GM21619 (cell line): ENCODE results near the gene LAMA2.

Experiments
- ATAC-seq: cut with Tn5 transposase; IDR thresholded peaks from one replicate; pipeline ENCODE4 v1.9.1; 2021; ENCODE audit not compliant: unreplicated experiment

Gene LAMA2

DNA sequence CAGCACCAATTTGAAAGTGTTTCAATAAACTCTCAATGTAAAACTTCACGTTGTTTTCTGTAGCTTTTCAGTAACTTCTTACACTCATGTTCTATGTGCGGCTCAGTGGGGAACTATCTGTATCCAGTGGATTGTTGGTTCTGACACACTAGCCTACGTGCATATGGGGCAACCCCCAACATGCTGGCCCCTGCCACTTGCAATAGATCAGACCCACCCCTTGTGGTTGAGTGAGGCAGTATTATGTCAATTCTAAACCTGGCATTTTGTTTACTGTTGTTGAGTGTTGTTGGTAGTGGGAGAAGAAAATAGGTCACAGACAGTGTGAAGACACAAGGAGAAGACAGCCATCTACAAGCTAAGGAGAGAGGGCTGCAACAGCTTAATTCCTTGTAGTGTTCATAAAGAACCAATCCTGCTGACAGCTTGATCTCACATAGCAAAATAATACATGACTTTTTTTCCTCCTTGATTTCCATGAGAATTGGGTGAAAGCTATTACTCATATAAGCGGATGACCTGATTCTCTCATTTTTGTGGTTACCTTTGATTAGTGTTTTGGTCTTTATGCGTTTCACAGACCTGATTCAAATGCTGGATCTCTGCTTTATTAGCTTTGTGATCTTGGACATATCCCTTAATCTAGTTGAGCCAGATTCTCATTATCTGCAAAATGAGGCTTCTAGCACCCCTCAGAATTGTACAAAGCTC lies 320.4 kb downstream of the LAMA2 start:
- ATAC-seq = no peak

DNA sequence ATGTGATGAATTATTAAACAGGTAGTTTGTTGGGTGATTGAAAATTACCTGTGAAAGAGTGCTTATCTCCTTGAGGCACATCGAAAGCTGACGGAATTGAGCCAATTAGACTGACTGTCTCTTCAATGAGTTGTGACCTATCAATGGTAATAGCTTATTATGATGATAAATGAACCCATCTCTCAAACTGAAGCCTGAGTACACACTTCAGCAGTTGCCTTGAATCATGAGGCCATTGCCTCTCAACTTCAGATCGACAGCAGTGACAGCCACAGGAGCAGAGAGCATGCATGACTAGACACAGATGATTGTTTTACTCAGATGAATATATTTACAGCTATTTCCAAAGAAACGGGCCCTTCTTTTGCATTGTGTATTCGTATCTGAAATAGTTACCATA lies 323.9 kb downstream of the LAMA2 start:
- no peak for ATAC-seq

GRCh38 chr6:129207832-129208231 lies 324.9 kb downstream of the LAMA2 start:
- ATAC-seq = no peak

DNA sequence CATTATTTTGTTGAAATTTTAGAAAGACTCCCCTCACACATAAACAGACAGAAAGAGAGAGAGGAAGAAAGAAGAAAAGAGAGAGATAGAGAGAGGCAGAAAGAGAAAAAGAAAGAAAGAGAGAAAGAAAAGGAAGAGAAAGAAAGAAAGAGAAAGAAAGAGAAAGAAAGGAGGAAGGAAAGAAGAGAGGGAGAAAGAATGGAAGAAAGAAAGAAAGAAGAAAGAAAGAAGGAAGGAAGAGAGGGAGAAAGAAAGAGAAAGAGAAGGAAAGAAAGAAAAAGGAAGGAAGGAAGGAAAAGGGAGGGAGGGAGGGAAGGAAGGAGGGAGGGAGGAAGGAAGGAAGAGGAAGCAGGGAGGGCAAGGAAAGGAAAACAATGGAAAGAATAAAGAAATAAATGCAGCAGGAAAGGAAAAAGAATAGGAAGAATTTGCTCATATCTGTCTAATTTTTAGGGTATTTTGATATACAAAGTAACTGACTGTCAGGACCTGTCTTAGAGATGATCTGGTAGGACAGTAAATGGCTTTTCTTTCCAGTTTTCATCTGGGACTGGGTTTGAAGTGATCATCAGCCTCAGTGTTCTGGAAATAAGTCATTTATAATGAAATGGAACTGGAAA lies 325.6 kb downstream of the LAMA2 start:
- no peak for ATAC-seq

DNA sequence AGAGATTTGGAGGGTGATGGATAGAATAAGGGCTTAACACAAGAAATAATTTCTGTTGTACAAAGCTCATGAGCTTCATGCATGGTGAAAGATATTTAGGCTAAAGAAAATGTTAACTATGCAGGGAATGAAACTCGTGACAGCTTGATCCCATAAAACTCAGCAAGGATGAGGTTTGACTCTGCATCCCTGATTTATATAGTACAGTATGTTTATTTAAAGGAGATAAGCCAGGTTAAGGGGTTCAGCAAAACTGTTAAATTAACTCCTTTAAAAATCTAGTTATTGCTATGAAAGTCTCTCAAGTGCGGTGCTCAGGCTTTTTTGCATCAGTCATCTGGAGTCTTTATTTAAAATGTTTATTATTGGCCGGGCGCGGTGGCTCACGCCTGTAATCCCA lies 326.4 kb downstream of the LAMA2 start:
- no peak for ATAC-seq

DNA sequence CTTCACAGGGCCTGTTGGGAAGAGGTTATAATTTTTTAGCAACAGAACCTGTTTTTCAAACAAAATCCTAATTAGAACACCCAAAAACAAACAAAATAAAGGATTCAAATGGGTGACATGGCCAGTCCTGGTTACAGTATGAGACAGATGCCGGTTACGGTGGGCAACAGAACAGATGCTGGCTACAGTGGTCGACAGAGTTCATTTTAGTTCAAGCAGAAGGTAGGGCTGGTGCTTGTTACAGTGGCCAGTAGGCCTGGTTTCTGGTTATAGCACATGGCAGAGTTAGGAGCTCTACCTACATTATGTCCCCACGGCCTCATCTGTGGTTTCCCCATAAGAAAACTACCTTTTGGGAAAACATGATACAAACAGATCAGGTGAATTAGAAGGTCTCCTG lies 327.7 kb downstream of the LAMA2 start:
- no peak for ATAC-seq

DNA sequence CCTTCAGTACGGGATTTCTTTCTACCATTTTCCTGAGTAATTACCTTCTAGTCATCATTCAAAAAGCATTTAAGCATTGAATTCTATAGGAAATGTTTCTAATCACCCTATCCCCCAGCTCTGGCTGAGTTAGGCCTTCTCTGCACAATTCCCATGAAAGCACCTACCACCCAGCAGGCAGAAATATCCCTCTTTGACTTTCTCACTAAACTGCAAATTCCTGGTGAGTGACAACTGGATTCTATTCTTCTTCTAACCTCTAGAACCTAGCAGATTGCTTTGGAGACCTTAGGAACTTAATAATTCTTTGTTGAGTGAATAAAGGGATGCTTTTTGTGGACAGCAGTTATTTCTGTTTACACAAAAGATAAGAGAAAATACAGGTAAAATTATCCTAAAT lies 328.7 kb downstream of the LAMA2 start:
- no peak for ATAC-seq

DNA sequence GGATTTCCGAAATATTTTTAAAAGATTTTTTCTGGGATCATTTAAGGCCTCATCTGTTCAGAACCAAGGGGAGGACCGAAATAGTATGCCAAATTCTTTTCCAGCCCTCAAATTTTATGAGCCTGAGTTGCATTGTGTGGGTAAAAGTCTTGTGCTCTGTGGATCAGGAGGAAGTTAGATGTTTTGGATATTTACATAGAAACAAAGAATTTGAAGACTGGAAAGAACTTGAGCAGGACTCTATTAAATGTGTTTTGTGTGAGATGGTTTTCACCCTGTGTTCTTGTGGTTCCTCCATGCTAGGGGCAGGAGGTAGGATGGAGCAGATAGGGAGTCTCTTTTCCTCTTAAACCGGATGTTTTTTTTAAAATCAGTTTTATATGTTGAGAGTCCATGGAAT lies 329.1 kb downstream of the LAMA2 start:
- ATAC-seq = no peak

DNA sequence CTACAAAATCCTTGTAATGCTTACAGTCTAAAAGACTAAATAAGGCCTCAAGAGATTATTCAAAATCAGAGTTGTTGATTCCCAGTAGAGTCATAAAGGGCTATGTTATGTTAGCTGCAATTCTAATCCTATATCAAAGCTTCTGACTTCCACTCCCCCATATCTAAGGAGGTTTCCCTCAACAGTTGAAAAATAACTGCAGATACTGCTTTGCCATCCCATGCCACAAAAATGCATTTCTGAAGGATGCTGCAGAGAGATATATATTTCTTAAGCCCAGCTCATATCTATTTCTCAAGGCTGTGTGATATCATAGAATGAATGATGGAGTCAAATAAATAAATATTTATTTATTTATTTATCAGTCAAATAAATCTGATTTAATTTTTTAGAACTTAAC lies 332.3 kb downstream of the LAMA2 start:
- no peak for ATAC-seq

DNA sequence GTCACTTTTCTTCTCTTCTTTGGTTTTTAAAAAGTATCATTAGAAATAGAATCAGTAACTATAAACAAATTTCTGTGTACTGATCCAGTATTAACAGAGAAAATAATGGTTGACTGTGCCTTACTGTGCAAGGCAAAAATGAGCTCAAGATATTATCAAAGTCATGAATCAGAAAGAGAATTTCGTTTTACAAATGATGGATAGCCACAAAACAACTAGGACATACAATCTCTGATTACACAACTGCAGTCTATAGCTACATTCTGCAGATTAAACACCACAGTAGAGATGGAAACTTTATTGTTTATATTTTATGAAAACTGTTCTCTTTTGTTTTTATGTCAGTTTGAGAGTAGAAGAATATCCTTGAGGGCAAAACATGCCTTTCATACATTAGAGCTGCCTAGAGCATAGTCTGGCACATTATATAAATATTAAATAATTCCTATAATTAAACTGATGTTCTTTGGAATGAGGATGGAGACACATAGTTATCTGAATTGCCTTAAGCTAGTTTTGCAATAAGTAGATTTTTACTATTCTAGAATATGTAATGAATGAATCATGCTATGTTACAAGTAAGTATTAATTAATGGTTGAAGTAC lies 333.1 kb downstream of the LAMA2 start:
- no peak for ATAC-seq

- ATAC-seq = no peak
These were observed 334.8 kb downstream of the LAMA2 start for GRCh38 chr6:129217701-129218100.

DNA sequence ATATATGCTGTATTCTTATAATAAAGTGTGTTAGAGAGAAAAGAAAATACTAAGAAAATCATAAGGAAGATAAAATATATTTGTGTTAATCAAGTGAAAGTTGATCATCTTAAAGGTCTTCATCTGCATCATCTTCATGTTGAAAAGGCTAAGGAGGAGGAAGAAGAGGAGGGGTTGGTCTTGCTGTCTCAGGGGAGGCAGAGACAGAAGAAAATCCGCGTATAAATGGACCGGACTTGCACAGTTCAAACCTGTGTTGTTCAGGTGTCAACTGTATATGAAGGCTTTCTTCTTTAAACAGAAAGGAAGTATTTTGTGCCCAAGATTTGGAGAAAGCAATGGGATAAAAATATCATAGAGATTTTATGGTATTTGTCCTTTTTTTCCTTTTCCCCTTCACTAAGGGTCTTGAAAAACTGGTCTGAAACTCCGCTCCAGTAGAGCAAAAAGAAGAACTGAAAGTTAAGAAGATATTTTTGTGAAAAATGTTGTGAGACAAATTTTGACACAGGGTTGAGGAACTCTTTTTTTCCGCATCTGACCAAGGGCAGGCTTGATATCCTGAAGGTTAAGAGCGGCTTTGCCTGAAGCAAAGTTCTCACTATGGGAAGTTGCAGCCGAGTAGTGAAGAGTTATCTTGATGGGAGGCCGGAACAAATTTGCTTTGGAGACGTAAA lies 350.7 kb downstream of the LAMA2 start:
- ATAC-seq = peak; percentile 57

DNA sequence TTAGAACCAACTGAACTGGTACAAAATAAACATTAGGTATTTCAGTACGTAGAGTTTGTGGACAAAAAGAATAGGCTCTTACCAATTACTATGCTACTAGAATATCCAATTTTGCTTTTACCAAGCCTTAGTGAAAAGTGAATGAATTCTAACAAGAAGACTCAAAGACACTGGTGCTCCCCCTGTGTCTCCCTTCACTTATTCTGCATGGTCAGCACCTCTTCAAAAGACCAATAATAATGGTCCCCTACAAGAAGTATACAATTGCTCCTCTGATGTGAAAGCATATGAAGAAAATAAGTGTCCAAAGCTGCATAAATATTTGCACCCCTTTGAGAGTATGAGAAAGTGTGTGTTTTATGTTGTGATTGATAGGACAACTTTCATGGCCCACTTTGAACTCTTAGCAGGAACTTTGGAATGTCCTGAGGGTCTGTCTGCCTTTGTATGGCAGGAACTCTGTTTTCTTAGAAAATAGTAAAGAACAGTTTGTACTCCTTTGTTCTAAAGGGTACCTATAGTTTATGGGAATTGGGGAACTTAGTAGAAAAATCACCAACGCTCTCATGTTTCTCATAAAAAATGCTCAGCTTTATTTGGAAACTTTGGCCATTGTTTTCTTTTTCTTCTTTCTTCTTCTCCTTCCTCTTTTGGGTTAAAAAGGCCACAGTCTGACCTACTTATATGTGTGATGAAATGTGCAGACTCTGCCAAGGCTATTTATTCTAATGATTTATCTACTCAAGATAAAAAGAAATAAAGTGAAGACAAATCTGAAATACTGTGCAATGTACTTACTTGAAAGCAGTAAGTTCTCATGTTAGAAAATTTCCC lies 352.4 kb downstream of the LAMA2 start:
- no peak for ATAC-seq

- ATAC-seq = peak; percentile 84
These were observed 353.1 kb downstream of the LAMA2 start for GRCh38 chr6:129236001-129236517.

GRCh38 chr6:129238991-129239390 lies 356.1 kb downstream of the LAMA2 start:
- no peak for ATAC-seq

DNA sequence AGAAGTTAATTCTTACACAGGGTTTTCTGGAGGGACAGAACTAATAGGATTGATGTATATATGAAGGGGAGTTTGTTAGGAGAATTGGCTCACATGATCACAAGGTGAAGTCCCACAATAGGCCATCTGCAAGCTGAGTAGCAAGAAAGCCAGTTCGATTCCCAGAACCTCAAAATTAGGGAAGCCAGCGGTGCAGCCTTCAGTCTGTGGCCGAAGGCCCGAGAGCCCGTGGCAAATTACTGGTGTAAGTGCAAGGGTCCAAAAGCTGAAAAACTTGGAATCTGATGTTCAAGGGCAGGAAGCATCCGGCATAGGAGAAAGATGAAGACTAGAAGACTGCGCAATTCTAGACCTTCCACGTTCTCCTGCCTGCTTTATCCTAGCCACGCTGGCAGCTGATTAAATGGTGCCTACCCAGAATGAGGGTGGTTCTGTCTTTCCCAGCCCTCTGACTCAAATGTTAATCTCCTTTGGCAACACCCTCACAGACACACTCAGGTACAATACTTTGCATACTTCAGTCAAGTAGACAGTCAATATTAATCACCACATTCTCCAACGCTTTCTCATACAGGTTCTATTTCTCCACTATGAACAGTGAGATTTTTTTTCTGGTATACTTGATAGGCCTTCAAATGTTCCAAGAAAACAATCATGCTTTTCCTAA lies 357.0 kb downstream of the LAMA2 start:
- no peak for ATAC-seq

GRCh38 chr6:129240492-129240853 lies 357.5 kb downstream of the LAMA2 start:
- ATAC-seq = no peak

DNA sequence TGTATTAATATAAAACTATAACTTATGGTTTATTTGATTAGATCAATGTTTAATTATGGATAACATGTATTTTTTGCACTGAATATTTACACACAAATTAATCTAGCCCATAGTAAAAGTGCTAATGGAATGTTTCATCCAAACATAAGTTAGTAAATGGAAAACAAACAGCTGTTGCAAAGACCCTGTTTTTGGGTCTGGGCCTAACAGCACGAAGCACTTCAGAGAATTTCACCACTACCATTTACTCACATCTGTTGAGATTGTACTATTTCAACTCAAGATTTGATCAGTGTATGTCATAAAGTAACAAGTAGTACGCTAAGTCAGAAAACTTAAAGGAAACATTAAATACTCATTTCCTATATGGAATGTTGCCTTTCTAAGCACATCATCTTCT lies 359.6 kb downstream of the LAMA2 start:
- no peak for ATAC-seq

- no peak for ATAC-seq
These were observed 360.4 kb downstream of the LAMA2 start for GRCh38 chr6:129243377-129243776.

DNA sequence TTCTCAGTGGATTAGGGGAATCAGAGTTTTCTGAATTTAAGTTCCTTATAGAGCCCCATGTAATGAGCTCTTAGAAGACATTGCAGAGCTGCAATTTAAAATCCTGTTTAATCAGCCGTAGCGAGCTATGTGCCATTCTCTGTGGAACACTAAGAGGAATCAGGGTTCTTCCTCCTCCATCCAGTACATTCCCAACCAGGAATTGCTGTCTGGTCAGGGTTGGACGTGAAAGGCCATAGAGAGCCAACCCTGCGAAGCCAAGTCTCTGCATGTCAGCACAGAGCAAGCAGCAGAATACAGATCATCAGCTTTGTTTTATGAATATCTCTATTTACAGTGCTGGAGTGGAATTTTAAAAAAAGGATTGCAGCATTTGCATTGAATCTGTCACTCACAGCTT lies 366.0 kb downstream of the LAMA2 start:
- no peak for ATAC-seq
